ENCODE results near the gene POLR2F. TPM values are rescaled to one million over a fixed set of nuclear protein-coding genes. Genes with fewer than 3 reads are reported as not detected.
A peak's percentile ranks its signal among the peaks of the same experiment; 100 is the strongest.
"Not testable (repeated sequence)": the region's sequence is repeated elsewhere in the genome, so short reads cannot be mapped to it uniquely, and the experiment has no call there.

The POLR2F gene
- total RNA-seq, 1 experiment from 2014 or later, result 99.6 TPM

GRCh38 chr22:37953062-37953436 lies 450 bp upstream of the POLR2F start:
- Histone ChIP-seq H3K9me3 (replicated peaks) (no peaks in the 10 kb centered on the region), H3K27ac (no peak overlapping the region), H3K4me1 (replicated peaks) (peaks cover 12% of the 10 kb centered on the region), H3K36me3 (peaks cover 18% of the 10 kb centered on the region), H3K4me3 (peak overlapping the region; percentile 86), H3K27me3 (replicated peaks) (no peaks in the 10 kb centered on the region)
- no peak for DNase-seq (ENCODE audit: low read depth in 1 of 2, low spot score in 2 of 2)

GRCh38 chr22:37954686-37955085 lies 1.2 kb downstream of the POLR2F start:
- Histone ChIP-seq H3K36me3 (peaks cover 31% of the 10 kb centered on the region), H3K27ac (no peak overlapping the region), H3K4me1 (replicated peaks) (peaks cover 12% of the 10 kb centered on the region), H3K27me3 (replicated peaks) (no peaks in the 10 kb centered on the region), H3K9me3 (replicated peaks) (no peaks in the 10 kb centered on the region), H3K4me3 (peak overlapping the region; percentile 86; the same call in 1 of the 2 replicates)
- no peak for DNase-seq (ENCODE audit: low read depth in 1 of 2, low spot score in 2 of 2)

- not testable (repeated sequence) for H3K9me3 ChIP-seq (replicated peaks); DNase-seq (ENCODE audit: low read depth in 1 of 2, low spot score in 2 of 2); H3K4me3 ChIP-seq; H3K27me3 ChIP-seq (replicated peaks); H3K27ac ChIP-seq
- Histone ChIP-seq H3K36me3 (peaks cover 39% of the 10 kb centered on the region), H3K4me1 (replicated peaks) (peaks cover 12% of the 10 kb centered on the region)
Observed at GRCh38 chr22:37955825-37956397, 2.4 kb downstream of the POLR2F start.

GRCh38 chr22:37957232-37957631 lies 3.7 kb downstream of the POLR2F start:
- H3K4me3 ChIP-seq, result no peak overlapping the region
- no peak for DNase-seq (ENCODE audit: low read depth in 1 of 2, low spot score in 2 of 2)
- no peaks in the 10 kb centered on the region for H3K9me3 ChIP-seq (replicated peaks)
- no peaks in the 10 kb centered on the region for H3K27me3 ChIP-seq (replicated peaks)
- H3K4me1 ChIP-seq (replicated peaks), result peaks cover 12% of the 10 kb centered on the region
- H3K36me3 ChIP-seq, result peaks cover 51% of the 10 kb centered on the region
- H3K27ac ChIP-seq, result no peak overlapping the region

GRCh38 chr22:37959231-37959825 lies 5.8 kb downstream of the POLR2F start:
- no peak overlapping the region for H3K27ac ChIP-seq
- no peak for DNase-seq (ENCODE audit: low read depth in 1 of 2, low spot score in 2 of 2)
- no peaks in the 10 kb centered on the region for H3K27me3 ChIP-seq (replicated peaks)
- H3K36me3 ChIP-seq, result peaks cover 60% of the 10 kb centered on the region
- no peaks in the 10 kb centered on the region for H3K9me3 ChIP-seq (replicated peaks)
- H3K4me1 ChIP-seq (replicated peaks), result peaks cover 5% of the 10 kb centered on the region; the same call in 1 of the 2 replicates
- no peak overlapping the region for H3K4me3 ChIP-seq

GRCh38 chr22:37961062-37961461 lies 7.6 kb downstream of the POLR2F start:
- H3K36me3 ChIP-seq, result peaks cover 76% of the 10 kb centered on the region
- H3K27ac ChIP-seq, result no peak overlapping the region
- no peak for DNase-seq (ENCODE audit: low read depth in 1 of 2, low spot score in 2 of 2)
- no peaks in the 10 kb centered on the region for H3K27me3 ChIP-seq (replicated peaks)
- no peaks in the 10 kb centered on the region for H3K4me1 ChIP-seq (replicated peaks)
- no peaks in the 10 kb centered on the region for H3K9me3 ChIP-seq (replicated peaks)
- no peak overlapping the region for H3K4me3 ChIP-seq

GRCh38 chr22:37965940-37966664 lies 12.6 kb downstream of the POLR2F start:
- DNase-seq (ENCODE audit: low read depth in 1 of 2, low spot score in 2 of 2), result no peak
- Histone ChIP-seq H3K27ac (no peak overlapping the region), H3K9me3 (replicated peaks) (no peaks in the 10 kb centered on the region), H3K27me3 (replicated peaks) (no peaks in the 10 kb centered on the region), H3K4me3 (no peak overlapping the region), H3K36me3 (peaks cover 68% of the 10 kb centered on the region), H3K4me1 (replicated peaks) (no peaks in the 10 kb centered on the region)

- Histone ChIP-seq H3K4me3 (no peak overlapping the region), H3K27ac (no peak overlapping the region), H3K27me3 (replicated peaks) (no peaks in the 10 kb centered on the region), H3K4me1 (replicated peaks) (no peaks in the 10 kb centered on the region), H3K36me3 (peaks cover 59% of the 10 kb centered on the region), H3K9me3 (replicated peaks) (no peaks in the 10 kb centered on the region)
- DNase-seq (ENCODE audit: low read depth in 1 of 2, low spot score in 2 of 2), result no peak
Observed at GRCh38 chr22:37967147-37967546, 13.6 kb downstream of the POLR2F start.

GRCh38 chr22:37967637-37968451 lies 14.3 kb downstream of the POLR2F start:
- no peak for DNase-seq (ENCODE audit: low read depth in 1 of 2, low spot score in 2 of 2)
- Histone ChIP-seq H3K27me3 (replicated peaks) (no peaks in the 10 kb centered on the region), H3K27ac (no peak overlapping the region), H3K36me3 (peaks cover 54% of the 10 kb centered on the region), H3K4me3 (no peak overlapping the region), H3K9me3 (replicated peaks) (no peaks in the 10 kb centered on the region), H3K4me1 (replicated peaks) (no peaks in the 10 kb centered on the region)

- H3K9me3 ChIP-seq (replicated peaks), result no peaks in the 10 kb centered on the region
- H3K36me3 ChIP-seq, result peaks cover 46% of the 10 kb centered on the region
- H3K4me3 ChIP-seq, result no peak overlapping the region
- no peaks in the 10 kb centered on the region for H3K4me1 ChIP-seq (replicated peaks)
- no peaks in the 10 kb centered on the region for H3K27me3 ChIP-seq (replicated peaks)
- no peak for DNase-seq (ENCODE audit: low read depth in 1 of 2, low spot score in 2 of 2)
- H3K27ac ChIP-seq, result no peak overlapping the region
Observed at GRCh38 chr22:37968452-37969251, 15.2 kb downstream of the POLR2F start.

GRCh38 chr22:37970864-37971263 lies 17.4 kb downstream of the POLR2F start:
- Histone ChIP-seq H3K27me3 (replicated peaks) (no peaks in the 10 kb centered on the region), H3K4me3 (no peak overlapping the region), H3K27ac (no peak overlapping the region), H3K36me3 (peaks cover 31% of the 10 kb centered on the region), H3K4me1 (replicated peaks) (no peaks in the 10 kb centered on the region), H3K9me3 (replicated peaks) (no peaks in the 10 kb centered on the region)
- DNase-seq (ENCODE audit: low read depth in 1 of 2, low spot score in 2 of 2), result no peak

- Histone ChIP-seq H3K9me3 (replicated peaks) (no peaks in the 10 kb centered on the region), H3K36me3 (peaks cover 22% of the 10 kb centered on the region)
Observed at GRCh38 chr22:37971475-37972434, 18.3 kb downstream of the POLR2F start.

More at GRCh38 chr22:37971475-37972434, 18.3 kb downstream of the POLR2F start:
- Histone ChIP-seq H3K27me3 (replicated peaks) (no peaks in the 10 kb centered on the region), H3K4me3 (no peak overlapping the region), H3K27ac (no peak overlapping the region), H3K4me1 (replicated peaks) (no peaks in the 10 kb centered on the region)
- no peak for DNase-seq (ENCODE audit: low read depth in 1 of 2, low spot score in 2 of 2)
